Measurements from ENCODE around the gene CEMIP2. TPM values are rescaled to one million over a fixed set of nuclear protein-coding genes. Genes with fewer than 3 reads are reported as not detected.

Gene CEMIP2
- total RNA-seq, 1 donor from 2014 or later = 58.1 TPM

- no peak overlapping the region for H3K27ac Mint-ChIP-seq
- no peaks in the 10 kb centered on the region for H3K27me3 Mint-ChIP-seq
- DNase-seq (ENCODE audit: extremely low spot score, unreplicated experiment) = no peak
- no peak overlapping the region for H3K4me3 Mint-ChIP-seq
- TF ChIP-seq CTCF (conservative IDR thresholded peaks at IDR 0.05) = no peak
- H3K9me3 Mint-ChIP-seq = no peaks in the 10 kb centered on the region
- peaks cover 8% of the 10 kb centered on the region for H3K36me3 Mint-ChIP-seq
- H3K4me1 Mint-ChIP-seq (ENCODE audit: unreplicated experiment) = peaks cover 40% of the 10 kb centered on the region
Measured at GRCh38 chr9:71755230-71755629, 13.1 kb downstream of the CEMIP2 start.

GRCh38 chr9:71754151-71754550, 14.2 kb downstream of the CEMIP2 start:
- Mint-ChIP-seq H3K27me3 (no peaks in the 10 kb centered on the region), H3K4me1 (ENCODE audit: unreplicated experiment) (peaks cover 35% of the 10 kb centered on the region), H3K27ac (no peak overlapping the region), H3K4me3 (no peak overlapping the region), H3K9me3 (no peaks in the 10 kb centered on the region), H3K36me3 (peaks cover 13% of the 10 kb centered on the region)
- no peak for DNase-seq (ENCODE audit: extremely low spot score, unreplicated experiment)
- no peak for TF ChIP-seq CTCF (conservative IDR thresholded peaks at IDR 0.05)

GRCh38 chr9:71752928-71753327, 15.4 kb downstream of the CEMIP2 start:
- no peak for DNase-seq (ENCODE audit: extremely low spot score, unreplicated experiment)
- TF ChIP-seq CTCF (conservative IDR thresholded peaks at IDR 0.05) = no peak
- H3K4me3 Mint-ChIP-seq = no peak overlapping the region
- H3K4me1 Mint-ChIP-seq (ENCODE audit: unreplicated experiment) = peaks cover 30% of the 10 kb centered on the region
- H3K27me3 Mint-ChIP-seq = no peaks in the 10 kb centered on the region
- H3K9me3 Mint-ChIP-seq = no peaks in the 10 kb centered on the region
- H3K27ac Mint-ChIP-seq = peak overlapping the region; percentile 27
- peaks cover 21% of the 10 kb centered on the region for H3K36me3 Mint-ChIP-seq

GRCh38 chr9:71752352-71752751, 16.0 kb downstream of the CEMIP2 start:
- Mint-ChIP-seq H3K9me3 (no peaks in the 10 kb centered on the region), H3K27ac (no peak overlapping the region), H3K27me3 (no peaks in the 10 kb centered on the region), H3K4me3 (no peak overlapping the region), H3K36me3 (peaks cover 27% of the 10 kb centered on the region), H3K4me1 (ENCODE audit: unreplicated experiment) (peaks cover 29% of the 10 kb centered on the region)
- TF ChIP-seq CTCF (conservative IDR thresholded peaks at IDR 0.05) = no peak
- DNase-seq (ENCODE audit: extremely low spot score, unreplicated experiment) = no peak

GRCh38 chr9:71748280-71748743, 20.0 kb downstream of the CEMIP2 start:
- no peak for DNase-seq (ENCODE audit: extremely low spot score, unreplicated experiment)
- Mint-ChIP-seq H3K4me1 (ENCODE audit: unreplicated experiment) (peaks cover 24% of the 10 kb centered on the region), H3K27ac (no peak overlapping the region), H3K9me3 (no peaks in the 10 kb centered on the region), H3K4me3 (no peak overlapping the region), H3K27me3 (no peaks in the 10 kb centered on the region), H3K36me3 (peaks cover 50% of the 10 kb centered on the region)
- TF ChIP-seq CTCF (conservative IDR thresholded peaks at IDR 0.05) = no peak

- Mint-ChIP-seq H3K4me1 (ENCODE audit: unreplicated experiment) (peaks cover 21% of the 10 kb centered on the region), H3K27ac (no peak overlapping the region), H3K27me3 (no peaks in the 10 kb centered on the region), H3K4me3 (no peak overlapping the region), H3K36me3 (peaks cover 49% of the 10 kb centered on the region), H3K9me3 (no peaks in the 10 kb centered on the region)
- TF ChIP-seq CTCF (conservative IDR thresholded peaks at IDR 0.05) = no peak
- no peak for DNase-seq (ENCODE audit: extremely low spot score, unreplicated experiment)
Measured at GRCh38 chr9:71747576-71747975, 20.7 kb downstream of the CEMIP2 start.

All from type B pancreatic cell (in vitro differentiated cells).